OCI-LY3 (cell line): ENCODE results near the gene TAF1B.

Experiments used
- H2AFZ ChIP-seq: fragments of 200-600, 300-600 bp; shearing (Covaris generic); 2 replicates; pipeline ENCODE4 v1.6.0; 2014; ENCODE audit warnings: antibody characterized with exemption, low read depth, low read length
- H3K27ac ChIP-seq: fragments of 200-600, 300-600 bp; sonication (generic); 2 replicates; pipeline ENCODE4 v1.5.1; 2014; ENCODE audit warnings: mild to moderate bottlenecking, low read length, moderate library complexity, mixed read lengths
- H3K27me3 ChIP-seq: fragments of 200-600, 300-600 bp; sonication (generic); 2 replicates; pipeline ENCODE4 v1.6.1; 2014; ENCODE audit warnings: low read depth, low read length, mixed read lengths
- H3K36me3 ChIP-seq: fragments of 200-600, 300-600 bp; sonication (generic); replicated peaks from 2 replicates; pipeline ENCODE3; 2014; ENCODE audit warnings: low read depth, low read length, mixed read lengths
- H3K4me1 ChIP-seq: fragments of 300-600, 200-600 bp; sonication (generic); 2 replicates; pipeline ENCODE4 v1.6.1; 2014; ENCODE audit warnings: low read length, mixed read lengths
- H3K4me2 ChIP-seq: fragments of 200-600, 300-600 bp; sonication (generic); 2 replicates; pipeline ENCODE4 v1.6.1; 2014; ENCODE audit warnings: low read length, mixed read lengths
- H3K4me3 ChIP-seq: fragments of 300-600, 200-600 bp; sonication (generic); 2 replicates; pipeline ENCODE4 v1.5.1; 2014; ENCODE audit warnings: antibody characterized with exemption, mild to moderate bottlenecking, low read length, moderate library complexity
- H3K79me2 ChIP-seq: fragments of 300-600, 200-600 bp; shearing (Covaris generic); 2 replicates; pipeline ENCODE4 v1.6.1; 2014; ENCODE audit warnings: mild to moderate bottlenecking, low read length, mixed read lengths
- H3K9ac ChIP-seq: fragments of 300-600, 200-600 bp; shearing (Covaris generic); 2 replicates; pipeline ENCODE4 v1.6.0; 2014; ENCODE audit warnings: mild to moderate bottlenecking, low read length, moderate library complexity
- H3K9me3 ChIP-seq: fragments of 200-600, 300-600 bp; shearing (Covaris generic); 2 replicates; pipeline ENCODE4 v1.6.1; 2014; ENCODE audit warnings: low read length, mixed read lengths; ENCODE audit not compliant: insufficient read depth
- H4K20me1 ChIP-seq: fragments of 200-600, 300-600 bp; sonication (generic); 2 replicates; pipeline ENCODE4 v1.6.1; 2016; ENCODE audit warnings: low read length, mixed read lengths; ENCODE audit not compliant: insufficient read depth
- EZH2phosphoT487 ChIP-seq: fragments of 200-600 bp; shearing (Covaris generic); IDR thresholded peaks from 2 replicates; pipeline ENCODE4 v1.6.1; 2018; ENCODE audit warnings: antibody characterized with exemption, mixed run types, low read depth
- TF ChIP-seq, protein P1 (sequence below): fragments of 200-600, 300-600 bp; sonication (generic); IDR thresholded peaks from 2 replicates; pipeline ENCODE4 v1.5.1; 2014; ENCODE audit warnings: antibody characterized with exemption, low read length, low read depth

The TAF1B gene

DNA sequence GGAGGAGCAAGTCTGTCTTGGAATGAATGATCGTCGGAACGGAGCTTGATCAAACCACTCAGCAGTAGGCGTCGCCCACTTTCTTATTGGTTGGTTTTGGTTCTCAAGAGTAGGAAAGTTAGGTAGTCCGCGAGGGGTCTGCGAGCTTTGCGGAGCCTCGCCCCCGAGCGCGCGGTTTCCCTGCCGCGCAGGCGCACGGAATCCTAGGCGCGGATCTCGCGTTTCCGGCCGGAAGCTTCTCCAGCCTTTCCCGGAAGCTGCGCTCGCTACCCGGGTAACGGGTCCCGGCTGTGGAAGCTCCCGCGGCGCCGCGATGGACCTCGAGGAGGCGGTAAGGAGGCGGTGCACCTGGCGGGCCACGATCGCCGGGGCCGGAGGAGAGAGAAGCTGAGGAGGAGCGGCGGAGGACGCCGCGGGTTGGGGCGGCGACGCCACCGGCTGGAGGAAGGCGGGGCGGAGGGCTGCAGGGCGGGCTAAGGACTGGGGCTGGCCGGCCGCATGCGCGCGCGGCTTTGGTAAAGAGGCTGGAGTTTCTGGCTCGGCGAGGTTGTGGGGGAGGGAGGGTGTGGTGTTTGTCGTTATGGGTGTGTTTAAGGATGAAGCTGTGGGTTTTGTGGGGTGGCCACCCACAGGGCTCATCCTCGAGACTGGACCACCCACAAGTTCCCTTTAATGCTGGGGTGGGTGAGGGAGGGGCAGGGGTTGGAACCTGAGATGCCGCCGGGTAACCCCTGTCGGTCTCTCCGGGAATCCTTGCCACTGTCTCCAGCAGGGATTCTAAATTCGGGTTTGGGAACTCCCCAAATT is at the start of gene TAF1B:
TAF1B (plus strand) TSS at position 246 of the 807 bp plus-strand sequence; CDS start at position 314, 68 bp downstream.
- Histone ChIP-seq H4K20me1 (peaks cover 12% of the 10 kb centered on the region), H3K4me3 (peak within 1 kb of the TSS; percentile 80), H3K27me3 (no peaks in the 10 kb centered on the region), H3K36me3 (peaks cover 27% of the 10 kb centered on the region), H3K9me3 (no peaks in the 10 kb centered on the region), H3K9ac (peak within 1 kb of the TSS; percentile 86), H2AFZ (peak within 1 kb of the TSS; percentile 61), H3K4me2 (peak within 1 kb of the TSS; percentile 83), H3K4me1 (peaks cover 16% of the 10 kb centered on the region), H3K27ac (peak within 1 kb of the TSS; percentile 79), H3K79me2 (peaks cover 39% of the 10 kb centered on the region)
- TF ChIP-seq, protein P1, sequence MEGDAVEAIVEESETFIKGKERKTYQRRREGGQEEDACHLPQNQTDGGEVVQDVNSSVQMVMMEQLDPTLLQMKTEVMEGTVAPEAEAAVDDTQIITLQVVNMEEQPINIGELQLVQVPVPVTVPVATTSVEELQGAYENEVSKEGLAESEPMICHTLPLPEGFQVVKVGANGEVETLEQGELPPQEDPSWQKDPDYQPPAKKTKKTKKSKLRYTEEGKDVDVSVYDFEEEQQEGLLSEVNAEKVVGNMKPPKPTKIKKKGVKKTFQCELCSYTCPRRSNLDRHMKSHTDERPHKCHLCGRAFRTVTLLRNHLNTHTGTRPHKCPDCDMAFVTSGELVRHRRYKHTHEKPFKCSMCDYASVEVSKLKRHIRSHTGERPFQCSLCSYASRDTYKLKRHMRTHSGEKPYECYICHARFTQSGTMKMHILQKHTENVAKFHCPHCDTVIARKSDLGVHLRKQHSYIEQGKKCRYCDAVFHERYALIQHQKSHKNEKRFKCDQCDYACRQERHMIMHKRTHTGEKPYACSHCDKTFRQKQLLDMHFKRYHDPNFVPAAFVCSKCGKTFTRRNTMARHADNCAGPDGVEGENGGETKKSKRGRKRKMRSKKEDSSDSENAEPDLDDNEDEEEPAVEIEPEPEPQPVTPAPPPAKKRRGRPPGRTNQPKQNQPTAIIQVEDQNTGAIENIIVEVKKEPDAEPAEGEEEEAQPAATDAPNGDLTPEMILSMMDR = peak; percentile 13; the same call in 1 of the 2 replicates
- TF ChIP-seq EZH2phosphoT487 = no peak

DNA sequence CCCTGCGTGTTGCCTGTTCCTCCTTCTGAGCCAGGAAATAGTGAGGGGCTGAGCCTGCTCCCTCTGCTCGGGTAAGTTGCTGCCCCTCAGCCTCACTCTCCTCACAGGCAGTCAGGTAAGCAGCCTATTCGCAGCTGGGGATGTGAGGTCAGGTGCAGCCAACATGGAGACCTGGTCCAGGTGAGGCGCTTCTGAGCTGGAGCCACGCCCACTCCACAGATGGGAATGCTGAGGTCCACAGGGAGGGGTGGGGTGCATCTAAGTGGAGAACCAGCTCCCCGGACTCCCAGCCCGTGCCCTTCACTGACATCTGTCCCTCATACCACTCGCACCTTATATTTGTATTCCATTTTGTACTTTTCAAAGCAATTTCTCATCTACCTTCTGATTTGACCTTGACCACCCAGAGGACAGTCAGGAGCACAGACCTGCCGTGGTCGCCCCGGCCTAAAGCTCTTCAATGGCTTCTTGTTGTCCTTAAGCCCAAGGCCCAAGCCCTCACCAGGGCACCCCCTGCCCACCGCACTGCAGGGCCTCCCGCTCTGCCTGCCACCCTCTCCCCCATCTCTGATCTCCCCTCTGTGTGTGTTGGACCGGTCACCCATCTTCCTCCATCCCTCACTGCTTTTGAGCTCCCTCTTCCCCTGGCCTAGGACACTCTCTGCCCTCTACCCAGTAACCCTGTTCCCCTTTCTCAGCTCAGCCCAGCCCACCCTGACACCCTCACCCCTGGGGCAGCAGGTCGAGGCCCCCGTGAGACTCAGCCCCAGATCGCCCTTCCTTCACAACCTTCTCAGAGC is 49.2 kb upstream of the TAF1B start:
- Histone ChIP-seq H3K27me3 (no peaks in the 10 kb centered on the region), H4K20me1 (no peaks in the 10 kb centered on the region), H3K4me3 (no peak overlapping the region), H3K9ac (no peak overlapping the region), H3K79me2 (no peaks in the 10 kb centered on the region), H3K27ac (no peak overlapping the region), H2AFZ (no peak overlapping the region), H3K4me2 (no peak overlapping the region), H3K36me3 (no peaks in the 10 kb centered on the region), H3K4me1 (peaks cover 22% of the 10 kb centered on the region), H3K9me3 (no peaks in the 10 kb centered on the region)
- no peak for TF ChIP-seq EZH2phosphoT487
- TF ChIP-seq, protein P1 = no peak

DNA sequence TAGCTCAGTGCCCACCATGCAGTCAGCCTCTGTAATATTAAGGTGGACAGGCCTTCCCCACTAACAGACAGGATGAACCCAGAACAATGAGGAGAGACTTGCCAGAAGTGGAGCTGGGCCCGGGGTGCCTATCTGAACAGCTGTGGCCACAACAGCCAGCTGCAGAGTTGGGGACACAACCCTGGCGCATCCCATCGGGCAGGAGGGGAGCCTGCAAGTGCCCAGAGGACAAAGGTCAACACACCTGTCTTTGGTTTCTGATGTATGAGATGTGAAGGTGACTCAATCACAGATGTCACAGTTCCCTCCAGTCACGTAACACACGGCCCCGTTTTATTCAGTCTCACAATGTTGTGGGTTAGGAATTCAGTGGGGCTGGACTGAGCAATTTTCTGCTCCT is 48.2 kb upstream of the TAF1B start:
- Histone ChIP-seq H3K79me2 (no peaks in the 10 kb centered on the region), H3K4me1 (peaks cover 32% of the 10 kb centered on the region), H2AFZ (no peak overlapping the region), H3K27me3 (no peaks in the 10 kb centered on the region), H3K4me3 (no peak overlapping the region), H3K9ac (no peak overlapping the region), H3K4me2 (no peak overlapping the region), H3K27ac (no peak overlapping the region), H3K36me3 (no peaks in the 10 kb centered on the region), H4K20me1 (no peaks in the 10 kb centered on the region), H3K9me3 (no peaks in the 10 kb centered on the region)
- TF ChIP-seq, protein P1 = no peak
- TF ChIP-seq EZH2phosphoT487 = no peak
